ENCODE measurements around the gene PRMT2.
"Not testable (repeated sequence)": the region's sequence is repeated elsewhere in the genome, so short reads cannot be mapped to it uniquely, and the experiment has no call there.

PRMT2 gene

DNA sequence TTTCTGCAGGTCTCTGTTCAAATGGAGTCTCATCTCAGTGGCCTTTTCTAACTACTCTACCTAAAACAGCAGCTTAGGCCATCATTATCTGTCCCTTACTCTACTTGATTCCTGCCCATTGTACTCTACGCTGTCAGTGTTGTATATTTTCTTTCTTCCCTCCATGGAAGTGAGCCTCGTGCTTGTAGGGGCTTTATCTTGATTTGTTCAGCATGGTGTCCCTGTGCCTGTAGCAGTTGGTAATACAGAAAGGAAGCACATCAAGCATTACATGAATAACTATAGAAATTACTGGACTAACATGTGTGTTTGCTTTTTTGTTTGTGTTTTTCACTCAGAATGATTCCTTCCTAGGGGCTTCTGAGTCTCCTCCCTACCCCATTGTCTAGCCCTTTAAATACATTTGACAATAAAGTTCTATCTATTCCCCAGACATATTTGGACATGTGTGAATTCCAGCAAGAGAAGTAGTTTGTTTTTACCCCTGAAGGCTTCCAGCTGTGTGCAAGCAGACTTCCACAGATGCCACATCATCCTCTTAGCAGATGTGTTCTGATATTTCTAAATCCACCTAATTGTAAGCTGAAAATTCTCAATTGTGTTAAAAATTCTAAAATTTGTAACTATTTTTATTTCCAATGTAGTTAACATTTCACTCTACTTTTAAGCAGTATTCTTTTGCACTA lies 40.3 kb downstream of the PRMT2 start:
- no peak for DNase-seq

- not testable (repeated sequence) for DNase-seq
Measured at GRCh38 chr21:46676542-46676941, 41.1 kb downstream of the PRMT2 start.

DNA sequence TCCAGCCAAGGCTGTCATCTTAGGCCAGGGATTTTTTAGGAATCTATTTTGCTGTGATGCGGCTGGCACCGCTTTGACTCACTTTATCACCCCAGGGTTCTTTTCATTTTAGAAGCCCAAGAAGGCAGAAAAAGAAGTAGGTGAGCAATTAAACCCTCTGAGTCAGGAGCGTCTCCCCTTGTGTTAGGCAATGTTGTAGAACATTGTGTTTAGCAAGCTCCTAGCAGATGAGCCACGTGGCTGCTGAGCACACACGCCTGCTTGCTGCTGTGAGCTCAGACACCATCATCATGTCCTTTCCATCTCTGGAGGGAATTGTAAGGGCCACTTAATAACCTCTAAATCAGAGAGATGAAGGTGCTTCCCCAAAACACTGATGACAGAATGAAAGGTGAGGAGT lies 46.1 kb downstream of the PRMT2 start:
- not testable (repeated sequence) for DNase-seq

DNA sequence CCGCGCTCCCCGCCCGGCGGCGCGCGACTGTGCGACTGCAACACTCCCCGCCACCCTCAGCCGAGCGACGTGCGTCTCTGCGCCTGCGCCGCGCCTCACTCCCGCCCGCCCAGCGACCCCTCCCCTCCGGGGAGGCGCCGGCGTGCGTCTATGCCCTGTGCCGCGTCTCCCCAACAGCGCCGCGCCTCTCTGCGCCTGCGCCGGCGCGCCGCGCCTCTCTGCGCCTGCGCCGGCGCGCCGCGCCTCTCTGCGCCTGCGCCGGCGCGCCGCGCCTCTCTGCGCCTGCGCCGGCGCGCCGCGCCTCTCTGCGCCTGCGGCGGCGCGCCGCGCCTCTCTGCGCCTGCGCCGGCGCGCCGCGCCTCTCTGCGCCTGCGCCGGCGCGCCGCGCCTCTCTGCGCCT lies 63.2 kb downstream of the PRMT2 start:
- DNase-seq: not testable (repeated sequence)

GRCh38 chr21:46699104-46699503 lies 63.6 kb downstream of the PRMT2 start:
- not testable (repeated sequence) for DNase-seq

Data from activated naive CD4-positive, alpha-beta T cell (primary cell).